BJ (cell line): ENCODE measurements around the gene ADRM1. TPM values are rescaled to one million over a fixed set of nuclear protein-coding genes. Genes with fewer than 3 reads are reported as not detected.

Experiments
- CTCF ChIA-PET: fragments of 350-600 bp; formaldehyde crosslinking; extraction: SDS; loops from one replicate; lab custom pipeline; 2021; ENCODE audit warnings: antibody characterized with exemption, inconsistent platforms; lab: Yijun Ruan, JAX
- POLR2A ChIA-PET: fragments of 300-600 bp; sonication (Branson Sonifier 250); formaldehyde crosslinking; extraction: SDS; loops from one replicate; lab custom pipeline; 2021; ENCODE audit warnings: antibody characterized with exemption; lab: Charles Lee
- DNase-seq: peaks from one replicate; pipeline ENCODE4 v3.0.0-alpha.2; 2011; ENCODE audit warnings: low read depth
- H3K27me3 ChIP-seq: 2 replicates; pipeline ENCODE4 v1.6.0; 2011; ENCODE audit warnings: low read length; ENCODE audit not compliant: control insufficient read depth, insufficient read depth
- H3K36me3 ChIP-seq: 2 replicates; pipeline ENCODE4 v1.5.1; 2011; ENCODE audit warnings: low read length; ENCODE audit not compliant: control insufficient read depth, insufficient read depth
- H3K4me3 ChIP-seq: 2 replicates; pipeline ENCODE4 v1.5.1; 2011; ENCODE audit warnings: low read depth, mild to moderate bottlenecking, control low read depth, low read length
- polyA plus RNA-seq: library from polyadenylated mRNA; depleted of rRNA; stranded (reverse); fragments of >200 nt; gene quantifications from 2 replicates; pipeline ENCODE4 v1.2.3, GENCODE V29; 2011
- TF ChIP-seq, protein P1 (sequence below): IDR thresholded peaks from 2 replicates; pipeline ENCODE4 v1.5.1; 2011; ENCODE audit warnings: low read depth, mild to moderate bottlenecking, control low read depth, inconsistent platforms, low read length, moderate library complexity; ENCODE audit not compliant: insufficient read depth

ADRM1 gene
- polyA plus RNA-seq, 1 experiment = 115 TPM

DNA sequence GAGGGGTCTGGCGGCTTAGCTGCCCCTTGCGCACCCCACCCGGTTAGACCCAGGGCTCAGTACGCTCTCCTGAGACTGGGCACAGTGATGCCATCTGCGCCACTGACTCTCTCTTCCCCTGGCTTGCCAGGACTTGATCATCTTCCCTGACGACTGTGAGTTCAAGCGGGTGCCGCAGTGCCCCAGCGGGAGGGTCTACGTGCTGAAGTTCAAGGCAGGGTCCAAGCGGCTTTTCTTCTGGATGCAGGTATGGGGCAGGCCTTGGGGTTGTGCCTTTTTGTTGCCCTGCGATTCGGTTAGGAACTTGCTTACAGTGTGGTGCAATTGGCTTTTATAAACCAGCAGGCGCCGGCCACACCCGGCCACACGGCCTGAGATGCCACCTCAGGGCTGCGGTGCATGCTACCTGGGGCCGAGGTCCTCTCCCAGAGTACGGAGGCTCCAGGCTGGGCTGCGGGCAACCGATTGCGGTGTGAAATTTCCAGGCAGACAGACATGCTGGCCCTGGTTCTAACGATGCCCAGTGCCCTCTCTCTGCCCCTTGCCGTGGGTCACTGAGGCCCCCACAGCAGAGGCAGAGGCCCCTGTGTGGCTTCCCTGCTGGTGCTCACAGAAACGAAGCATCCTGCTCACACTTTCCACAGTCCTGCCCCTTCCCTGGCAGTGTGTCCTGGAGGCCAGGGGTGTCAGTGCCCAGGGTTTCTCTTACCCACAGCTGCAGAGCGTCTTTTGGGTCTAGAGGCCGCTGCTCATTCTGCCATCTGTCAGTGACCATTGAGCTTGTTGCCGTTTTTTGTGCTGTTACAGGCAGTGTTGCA, 1.7 kb downstream of the ADRM1 start:
- ChIA-PET POLR2A (no interaction called here), CTCF (interaction anchor here (0.7 to 6.9 kb wide), 5 partner anchors 64 to 82 kb away, joined by 3 to 55 read pairs (median 4); partner anchors contain the start of genes LAMA5 and RPS21)
- Histone ChIP-seq H3K36me3 (peaks cover 29% of the 10 kb centered on the region), H3K27me3 (no peaks in the 10 kb centered on the region), H3K4me3 (peak overlapping the region; percentile 92)
- TF ChIP-seq, protein P1, sequence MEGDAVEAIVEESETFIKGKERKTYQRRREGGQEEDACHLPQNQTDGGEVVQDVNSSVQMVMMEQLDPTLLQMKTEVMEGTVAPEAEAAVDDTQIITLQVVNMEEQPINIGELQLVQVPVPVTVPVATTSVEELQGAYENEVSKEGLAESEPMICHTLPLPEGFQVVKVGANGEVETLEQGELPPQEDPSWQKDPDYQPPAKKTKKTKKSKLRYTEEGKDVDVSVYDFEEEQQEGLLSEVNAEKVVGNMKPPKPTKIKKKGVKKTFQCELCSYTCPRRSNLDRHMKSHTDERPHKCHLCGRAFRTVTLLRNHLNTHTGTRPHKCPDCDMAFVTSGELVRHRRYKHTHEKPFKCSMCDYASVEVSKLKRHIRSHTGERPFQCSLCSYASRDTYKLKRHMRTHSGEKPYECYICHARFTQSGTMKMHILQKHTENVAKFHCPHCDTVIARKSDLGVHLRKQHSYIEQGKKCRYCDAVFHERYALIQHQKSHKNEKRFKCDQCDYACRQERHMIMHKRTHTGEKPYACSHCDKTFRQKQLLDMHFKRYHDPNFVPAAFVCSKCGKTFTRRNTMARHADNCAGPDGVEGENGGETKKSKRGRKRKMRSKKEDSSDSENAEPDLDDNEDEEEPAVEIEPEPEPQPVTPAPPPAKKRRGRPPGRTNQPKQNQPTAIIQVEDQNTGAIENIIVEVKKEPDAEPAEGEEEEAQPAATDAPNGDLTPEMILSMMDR = no peak
- DNase-seq = no peak

DNA sequence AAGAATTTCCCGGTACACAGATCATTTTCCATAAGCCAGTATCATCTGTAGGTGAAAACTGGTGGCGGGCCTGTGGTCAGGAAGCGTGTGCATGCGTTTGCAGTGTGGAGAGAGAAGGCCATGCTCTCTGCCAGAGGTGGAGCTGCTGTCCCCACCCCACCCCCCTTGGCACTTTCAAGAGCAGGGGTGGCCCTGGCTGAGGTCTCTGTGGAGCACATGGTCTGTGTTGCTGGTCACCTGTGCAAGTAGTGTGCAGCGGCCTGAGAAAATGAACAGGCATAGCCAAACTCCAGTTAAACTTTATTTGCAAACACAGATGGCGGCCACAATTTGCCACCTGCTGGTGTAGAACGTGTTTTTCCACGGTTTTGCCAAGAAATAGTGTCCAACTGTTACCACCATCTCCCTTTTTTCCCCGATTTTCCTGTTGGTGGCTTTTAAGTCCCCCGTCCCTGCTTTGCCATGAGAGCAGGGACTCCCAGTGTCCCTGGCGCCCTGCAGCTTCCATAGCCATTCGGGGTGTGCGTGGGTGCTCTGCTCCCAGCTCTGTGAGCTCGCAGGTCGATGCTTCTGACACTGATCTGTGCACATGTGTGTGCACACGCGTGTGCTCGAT, 2.5 kb downstream of the ADRM1 start:
- no peak for DNase-seq
- Histone ChIP-seq H3K27me3 (no peaks in the 10 kb centered on the region), H3K36me3 (peaks cover 29% of the 10 kb centered on the region), H3K4me3 (no peak overlapping the region)
- POLR2A ChIA-PET = no interaction called here
- CTCF ChIA-PET = interaction anchor here (0.7 to 6.9 kb wide), 3 partner anchors 63 to 81 kb away, joined by 3 to 55 read pairs (median 9); partner anchors contain the start of genes LAMA5 and RPS21
- TF ChIP-seq, protein P1 = no peak

DNA sequence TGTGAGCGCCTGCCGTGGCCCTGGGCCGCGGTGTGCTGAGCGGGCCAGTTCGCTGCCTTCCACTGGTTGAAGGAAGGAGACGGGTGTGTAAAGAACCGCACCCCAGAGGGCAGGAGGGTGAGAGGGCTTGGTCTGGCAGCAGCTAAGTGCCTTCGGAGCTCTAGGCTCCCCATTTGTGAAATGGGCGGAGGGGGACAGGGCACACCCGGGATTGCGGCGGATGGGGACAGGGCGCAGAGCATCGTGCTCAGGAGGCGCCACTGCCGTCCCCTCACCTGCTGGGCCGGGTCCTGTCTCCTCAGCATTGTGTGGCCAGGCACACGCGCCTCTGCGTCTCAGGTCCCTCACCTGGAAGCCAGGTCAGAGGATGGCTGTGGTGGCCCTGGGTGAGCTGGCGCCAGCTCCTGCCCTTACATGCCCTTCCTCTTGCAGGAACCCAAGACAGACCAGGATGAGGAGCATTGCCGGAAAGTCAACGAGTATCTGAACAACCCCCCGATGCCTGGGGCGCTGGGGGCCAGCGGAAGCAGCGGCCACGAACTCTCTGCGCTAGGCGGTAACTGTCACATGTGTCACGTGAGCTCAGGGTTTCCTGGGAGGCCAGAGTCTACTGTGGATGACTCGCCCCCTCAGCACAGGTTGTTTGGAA, 3.1 kb downstream of the ADRM1 start:
- peaks cover 29% of the 10 kb centered on the region for H3K36me3 ChIP-seq
- no peaks in the 10 kb centered on the region for H3K27me3 ChIP-seq
- CTCF ChIA-PET = interaction anchor here (1.6 to 6.9 kb wide), 2 partner anchors 62 to 77 kb away, joined by 9 to 55 read pairs; partner anchors contain the start of gene LAMA5
- H3K4me3 ChIP-seq = no peak overlapping the region
- no peak for DNase-seq
- TF ChIP-seq, protein P1 = no peak
- POLR2A ChIA-PET = interaction anchor here (0.5 kb wide), 1 partner anchor 81 kb away, joined by 9 read pairs; the partner anchor contains the start of gene RPS21

DNA sequence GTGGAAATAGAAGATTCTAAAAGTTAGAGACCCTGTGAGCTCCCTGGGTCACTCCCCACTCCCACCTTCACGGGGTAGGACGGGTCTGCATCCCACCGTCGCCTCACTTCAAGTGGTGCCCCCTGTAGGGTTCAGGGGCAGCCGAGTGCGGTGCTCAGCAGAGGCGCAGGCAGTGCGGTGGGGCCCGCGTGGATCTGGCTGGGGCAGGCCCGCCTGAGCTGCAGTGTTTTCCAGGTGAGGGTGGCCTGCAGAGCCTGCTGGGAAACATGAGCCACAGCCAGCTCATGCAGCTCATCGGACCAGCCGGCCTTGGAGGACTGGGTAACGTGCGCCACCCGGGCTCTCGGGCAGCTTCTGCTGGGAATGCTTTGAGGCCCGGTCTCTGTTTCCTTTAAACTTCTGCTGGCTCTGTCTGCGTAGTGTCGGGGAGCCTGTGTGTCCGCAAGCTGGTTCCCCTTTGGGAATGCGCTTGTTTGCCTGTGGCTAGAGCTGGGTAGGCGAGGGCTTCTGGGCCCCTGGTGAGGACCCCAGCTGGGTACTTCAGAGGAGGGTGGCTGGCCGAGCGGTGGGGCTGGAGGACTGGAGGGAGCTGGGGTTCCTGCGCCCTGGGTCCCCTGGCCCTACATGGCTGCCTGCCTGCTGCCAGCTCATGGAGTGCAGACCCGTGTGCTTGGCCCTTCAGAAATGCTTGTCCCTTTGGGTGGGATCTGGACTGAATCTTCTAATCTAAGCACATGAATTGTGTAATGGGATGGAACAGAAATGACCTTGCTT, 3.8 kb downstream of the ADRM1 start:
- CTCF ChIA-PET = interaction anchor here (1.6 to 6.9 kb wide), 2 partner anchors 62 to 76 kb away, joined by 9 to 55 read pairs; partner anchors contain the start of gene LAMA5
- TF ChIP-seq, protein P1 = no peak
- POLR2A ChIA-PET = no interaction called here
- Histone ChIP-seq H3K27me3 (no peaks in the 10 kb centered on the region), H3K4me3 (no peak overlapping the region), H3K36me3 (peaks cover 29% of the 10 kb centered on the region)
- no peak for DNase-seq
